Activated T-cell treated with anti-CD3 and anti-CD28 coated beads, Interleukin-2, amount 50 U/mL, for 24 hours (primary cell): ENCODE measurements around the gene RALBP1.

Source experiments
- DNase-seq: peaks from one replicate; pipeline ENCODE4 v3.0.0-alpha.2; 2020
- H3K27ac Mint-ChIP-seq: 2 replicates; pipeline ENCODE4 v1.8.0; 2020; ENCODE audit warnings: mild to moderate bottlenecking, mixed read lengths
- H3K27me3 Mint-ChIP-seq: 2 replicates; pipeline ENCODE4 v1.8.0; 2020; ENCODE audit warnings: mixed read lengths
- H3K36me3 Mint-ChIP-seq: 2 replicates; pipeline ENCODE4 v1.8.0; 2020; ENCODE audit warnings: low read depth, mixed read lengths
- H3K4me1 Mint-ChIP-seq: 2 replicates; pipeline ENCODE4 v1.8.0; 2020; ENCODE audit warnings: low read depth, mixed read lengths
- H3K4me3 Mint-ChIP-seq: 2 replicates; pipeline ENCODE4 v1.8.0; 2020; ENCODE audit warnings: mild to moderate bottlenecking, moderate library complexity, mixed read lengths
- H3K9me3 Mint-ChIP-seq: 2 replicates; pipeline ENCODE4 v1.8.0; 2020; ENCODE audit warnings: mixed read lengths

The RALBP1 gene

DNA sequence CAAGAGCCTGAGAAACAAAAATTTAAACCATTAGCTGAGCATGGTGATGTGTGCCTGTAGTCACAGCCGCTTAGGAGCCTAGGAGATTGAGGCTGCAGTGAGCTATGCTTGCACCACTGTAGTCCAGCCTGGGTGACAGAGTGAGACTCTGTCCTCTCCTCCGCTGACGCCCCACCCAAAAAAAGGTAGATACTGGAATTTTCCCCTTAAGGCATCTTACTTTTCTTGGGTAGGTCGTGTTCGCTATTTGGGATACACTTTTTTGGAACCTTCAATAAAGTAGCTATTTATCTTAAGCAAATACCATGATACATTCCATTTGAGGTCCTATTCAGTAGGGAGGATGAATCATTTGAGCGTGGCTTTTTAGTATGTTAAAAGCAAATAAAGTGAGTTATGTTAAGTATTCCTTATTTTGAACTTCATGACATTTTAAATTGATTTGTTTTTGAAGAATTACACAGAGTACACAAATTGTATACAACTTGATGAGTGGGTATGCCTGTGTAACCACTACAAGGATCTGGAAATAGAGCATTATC lies 38.7 kb downstream of the RALBP1 start:
- H3K27ac Mint-ChIP-seq = no peak overlapping the region
- H3K9me3 Mint-ChIP-seq = no peaks in the 10 kb centered on the region
- H3K4me3 Mint-ChIP-seq = no peak overlapping the region
- H3K4me1 Mint-ChIP-seq = peaks cover 9% of the 10 kb centered on the region
- no peak for DNase-seq
- H3K36me3 Mint-ChIP-seq = peaks cover 41% of the 10 kb centered on the region
- no peaks in the 10 kb centered on the region for H3K27me3 Mint-ChIP-seq

GRCh38 chr18:9516437-9517064 lies 41.2 kb downstream of the RALBP1 start:
- no peaks in the 10 kb centered on the region for H3K9me3 Mint-ChIP-seq
- H3K4me3 Mint-ChIP-seq = no peak overlapping the region
- no peak for DNase-seq
- peaks cover 8% of the 10 kb centered on the region for H3K4me1 Mint-ChIP-seq
- peaks cover 48% of the 10 kb centered on the region for H3K36me3 Mint-ChIP-seq
- no peaks in the 10 kb centered on the region for H3K27me3 Mint-ChIP-seq
- no peak overlapping the region for H3K27ac Mint-ChIP-seq

DNA sequence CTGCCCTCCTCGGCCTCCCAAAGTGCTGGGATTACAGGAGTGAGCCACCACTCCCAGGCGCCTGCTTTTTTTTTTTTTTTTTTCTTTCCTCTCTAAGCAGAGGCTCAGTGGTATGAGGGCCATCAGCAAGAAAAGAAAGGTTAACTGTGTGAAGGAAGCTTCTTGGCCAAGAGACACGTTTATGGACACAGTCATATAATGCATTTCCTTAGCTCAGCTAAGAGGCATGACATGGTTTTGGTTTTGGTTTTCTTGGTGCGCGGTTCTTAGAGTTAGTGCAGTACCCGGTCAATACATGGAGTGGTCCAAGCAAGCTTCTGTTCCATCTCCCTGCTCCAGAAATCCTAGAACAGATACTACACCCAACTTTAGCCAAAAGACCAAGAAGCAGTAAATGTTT lies 42.6 kb downstream of the RALBP1 start:
- DNase-seq = no peak
- Mint-ChIP-seq H3K4me3 (no peak overlapping the region), H3K36me3 (peaks cover 56% of the 10 kb centered on the region), H3K27ac (no peak overlapping the region), H3K4me1 (peaks cover 8% of the 10 kb centered on the region), H3K27me3 (no peaks in the 10 kb centered on the region), H3K9me3 (no peaks in the 10 kb centered on the region)

DNA sequence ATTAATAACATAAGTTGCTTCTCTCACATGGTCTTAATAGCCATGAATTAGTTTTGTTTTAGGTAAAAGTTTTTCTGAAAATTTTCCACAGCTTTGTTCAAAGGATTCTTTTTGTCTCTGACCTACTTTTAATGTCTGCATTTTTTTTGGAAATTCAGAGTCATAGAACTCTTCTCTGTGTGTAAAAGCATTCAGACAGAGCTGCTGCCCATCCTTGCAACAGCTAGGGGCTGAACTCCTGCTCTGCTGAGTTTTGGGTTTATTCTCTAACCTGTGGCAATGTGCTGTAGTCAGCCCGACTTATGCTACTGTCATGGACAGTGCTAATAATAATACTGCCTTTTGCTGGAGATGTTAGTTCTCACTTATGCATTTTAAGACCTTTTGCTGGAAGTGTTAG lies 44.1 kb downstream of the RALBP1 start:
- Mint-ChIP-seq H3K27me3 (no peaks in the 10 kb centered on the region), H3K4me1 (peaks cover 8% of the 10 kb centered on the region), H3K4me3 (no peak overlapping the region), H3K27ac (no peak overlapping the region), H3K9me3 (no peaks in the 10 kb centered on the region), H3K36me3 (peaks cover 56% of the 10 kb centered on the region)
- DNase-seq = no peak

- H3K4me3 Mint-ChIP-seq = no peak overlapping the region
- no peaks in the 10 kb centered on the region for H3K27me3 Mint-ChIP-seq
- H3K36me3 Mint-ChIP-seq = peaks cover 63% of the 10 kb centered on the region
- no peak for DNase-seq
- no peaks in the 10 kb centered on the region for H3K9me3 Mint-ChIP-seq
- peaks cover 5% of the 10 kb centered on the region for H3K4me1 Mint-ChIP-seq
- no peak overlapping the region for H3K27ac Mint-ChIP-seq
Observed at GRCh38 chr18:9520666-9521065, 45.4 kb downstream of the RALBP1 start.

GRCh38 chr18:9521770-9522169 lies 46.5 kb downstream of the RALBP1 start:
- Mint-ChIP-seq H3K36me3 (peaks cover 66% of the 10 kb centered on the region), H3K4me3 (no peak overlapping the region), H3K27me3 (no peaks in the 10 kb centered on the region), H3K9me3 (no peaks in the 10 kb centered on the region), H3K27ac (no peak overlapping the region), H3K4me1 (peaks cover 3% of the 10 kb centered on the region)
- no peak for DNase-seq

DNA sequence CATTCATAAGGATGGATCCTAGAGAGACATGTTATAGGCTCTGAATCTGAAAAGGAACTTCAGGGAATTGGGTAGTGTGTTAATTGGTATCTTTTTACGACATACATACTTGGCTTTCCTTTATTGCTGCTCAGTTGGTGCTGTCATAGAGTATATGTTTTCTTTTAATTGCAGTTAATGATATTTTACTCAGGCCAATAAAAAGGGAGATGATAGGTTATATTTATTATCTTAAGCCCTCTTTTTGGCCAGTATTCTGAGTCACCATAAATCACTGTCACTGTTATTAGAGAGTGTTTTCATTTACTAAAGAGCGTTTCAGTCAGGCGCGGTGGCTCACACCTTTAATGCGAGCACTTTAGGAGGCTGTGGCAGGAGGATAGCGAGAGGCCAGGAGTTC lies 47.6 kb downstream of the RALBP1 start:
- Mint-ChIP-seq H3K27me3 (no peaks in the 10 kb centered on the region), H3K36me3 (peaks cover 68% of the 10 kb centered on the region), H3K9me3 (no peaks in the 10 kb centered on the region), H3K27ac (no peak overlapping the region), H3K4me3 (no peak overlapping the region), H3K4me1 (peaks cover 3% of the 10 kb centered on the region)
- DNase-seq = no peak

- Mint-ChIP-seq H3K9me3 (no peaks in the 10 kb centered on the region), H3K4me1 (peaks cover 3% of the 10 kb centered on the region), H3K4me3 (no peak overlapping the region), H3K27ac (peak overlapping the region; percentile 12), H3K27me3 (no peaks in the 10 kb centered on the region), H3K36me3 (peaks cover 86% of the 10 kb centered on the region)
- no peak for DNase-seq
Observed at GRCh38 chr18:9526458-9526857, 51.1 kb downstream of the RALBP1 start.

DNA sequence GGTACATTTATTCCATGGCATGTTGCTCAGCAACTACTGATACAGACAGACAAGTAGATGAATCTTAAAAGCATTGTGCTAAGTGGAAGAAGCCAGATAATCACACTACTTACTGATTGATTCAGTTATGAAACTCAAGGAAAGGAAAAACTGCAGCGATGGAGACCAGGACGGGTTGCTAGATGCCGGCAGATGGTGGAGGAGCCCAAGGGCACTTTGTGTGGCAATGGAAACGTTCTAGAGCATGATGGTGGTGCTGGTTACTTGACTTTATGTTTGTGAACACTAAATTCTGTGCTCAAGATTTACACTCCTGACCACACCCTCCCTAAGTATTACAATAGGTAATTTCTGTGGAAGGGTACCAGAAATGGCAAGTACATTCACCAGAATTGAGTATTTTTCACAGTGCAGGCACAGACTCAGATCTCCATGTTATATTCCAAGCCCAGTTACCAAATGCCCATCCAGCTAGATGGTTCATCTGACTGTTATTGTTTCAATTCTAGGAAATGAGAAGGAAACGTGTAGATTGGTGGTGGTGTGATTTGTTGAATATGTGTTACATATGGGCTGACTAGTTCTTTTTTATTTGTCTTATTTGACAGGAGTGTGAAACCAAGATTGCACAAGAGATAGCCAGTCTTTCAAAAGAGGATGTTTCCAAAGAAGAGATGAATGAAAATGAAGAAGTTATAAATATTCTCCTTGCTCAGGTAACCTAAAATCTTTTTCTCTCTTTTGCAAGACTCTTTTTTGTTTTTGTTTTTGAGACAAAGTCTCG lies 55.1 kb downstream of the RALBP1 start:
- peaks cover 3% of the 10 kb centered on the region for H3K4me1 Mint-ChIP-seq
- H3K9me3 Mint-ChIP-seq = no peaks in the 10 kb centered on the region
- peaks cover 89% of the 10 kb centered on the region for H3K36me3 Mint-ChIP-seq
- H3K4me3 Mint-ChIP-seq = no peak overlapping the region
- DNase-seq = no peak
- no peak overlapping the region for H3K27ac Mint-ChIP-seq
- H3K27me3 Mint-ChIP-seq = no peaks in the 10 kb centered on the region

DNA sequence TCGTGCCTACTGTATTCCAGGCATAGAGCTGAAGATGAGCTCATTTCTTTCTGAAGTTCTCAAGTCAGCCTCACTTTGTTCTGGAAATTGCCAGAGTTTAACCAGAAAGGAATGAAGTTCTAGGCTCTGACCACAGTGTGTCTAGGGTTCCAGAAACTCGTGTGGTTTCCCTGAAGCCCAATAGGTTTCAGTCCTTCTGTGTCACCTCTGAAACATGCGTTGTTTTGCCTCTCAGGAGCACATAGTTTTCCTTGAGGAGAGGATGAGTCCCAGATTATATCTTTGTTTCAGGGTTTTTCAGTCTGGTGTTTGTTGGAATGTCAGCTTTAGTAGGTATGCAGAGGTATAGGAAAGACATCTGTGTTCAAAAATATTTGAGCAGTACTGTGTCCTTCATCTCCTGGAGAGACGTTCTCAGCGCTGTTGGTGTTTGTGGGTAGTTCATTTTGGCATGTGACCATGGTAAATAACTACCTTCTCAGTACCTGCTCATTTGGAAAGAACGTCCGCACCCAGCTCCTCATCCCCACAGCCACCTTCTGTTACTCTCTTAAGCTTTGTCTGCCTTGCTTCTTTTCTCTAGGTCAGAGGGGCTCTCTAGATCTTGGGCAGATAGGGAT lies 56.6 kb downstream of the RALBP1 start:
- Mint-ChIP-seq H3K36me3 (peaks cover 92% of the 10 kb centered on the region), H3K4me3 (no peak overlapping the region), H3K9me3 (no peaks in the 10 kb centered on the region), H3K4me1 (peaks cover 3% of the 10 kb centered on the region), H3K27me3 (no peaks in the 10 kb centered on the region), H3K27ac (peak overlapping the region; percentile 2)
- DNase-seq = no peak

- Mint-ChIP-seq H3K9me3 (no peaks in the 10 kb centered on the region), H3K27ac (no peak overlapping the region), H3K4me1 (peaks cover 3% of the 10 kb centered on the region), H3K4me3 (no peak overlapping the region), H3K36me3 (peaks cover 87% of the 10 kb centered on the region), H3K27me3 (no peaks in the 10 kb centered on the region)
- no peak for DNase-seq
Observed at GRCh38 chr18:9534844-9535243, 59.5 kb downstream of the RALBP1 start.

DNA sequence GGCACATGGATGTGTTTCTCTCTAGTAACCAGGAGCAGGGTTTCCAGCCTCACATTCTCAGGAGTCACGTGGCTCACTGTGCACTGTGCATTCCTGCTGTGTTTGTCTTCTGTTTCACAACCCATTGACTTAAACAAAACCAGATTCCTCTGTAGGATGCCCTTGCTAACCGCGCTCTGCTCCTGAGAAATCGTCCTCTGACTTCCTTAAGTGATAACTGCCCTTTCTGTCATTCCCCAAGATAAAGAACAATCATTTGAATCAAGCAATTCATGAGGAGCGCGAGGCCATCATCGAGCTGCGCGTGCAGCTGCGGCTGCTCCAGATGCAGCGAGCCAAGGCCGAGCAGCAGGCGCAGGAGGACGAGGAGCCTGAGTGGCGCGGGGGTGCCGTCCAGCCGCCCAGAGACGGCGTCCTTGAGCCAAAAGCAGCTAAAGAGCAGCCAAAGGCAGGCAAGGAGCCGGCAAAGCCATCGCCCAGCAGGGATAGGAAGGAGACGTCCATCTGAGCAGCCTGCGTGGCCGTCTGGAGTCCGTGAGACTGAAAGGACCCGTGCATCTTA lies 60.2 kb downstream of the RALBP1 start:
- no peaks in the 10 kb centered on the region for H3K27me3 Mint-ChIP-seq
- peaks cover 2% of the 10 kb centered on the region for H3K4me1 Mint-ChIP-seq
- no peak overlapping the region for H3K27ac Mint-ChIP-seq
- peaks cover 83% of the 10 kb centered on the region for H3K36me3 Mint-ChIP-seq
- no peaks in the 10 kb centered on the region for H3K9me3 Mint-ChIP-seq
- no peak overlapping the region for H3K4me3 Mint-ChIP-seq
- no peak for DNase-seq

- H3K9me3 Mint-ChIP-seq = no peaks in the 10 kb centered on the region
- no peak overlapping the region for H3K27ac Mint-ChIP-seq
- H3K27me3 Mint-ChIP-seq = no peaks in the 10 kb centered on the region
- H3K36me3 Mint-ChIP-seq = peaks cover 72% of the 10 kb centered on the region
- no peaks in the 10 kb centered on the region for H3K4me1 Mint-ChIP-seq
- H3K4me3 Mint-ChIP-seq = no peak overlapping the region
- DNase-seq = no peak
Observed at GRCh38 chr18:9536354-9537152, 61.2 kb downstream of the RALBP1 start.

DNA sequence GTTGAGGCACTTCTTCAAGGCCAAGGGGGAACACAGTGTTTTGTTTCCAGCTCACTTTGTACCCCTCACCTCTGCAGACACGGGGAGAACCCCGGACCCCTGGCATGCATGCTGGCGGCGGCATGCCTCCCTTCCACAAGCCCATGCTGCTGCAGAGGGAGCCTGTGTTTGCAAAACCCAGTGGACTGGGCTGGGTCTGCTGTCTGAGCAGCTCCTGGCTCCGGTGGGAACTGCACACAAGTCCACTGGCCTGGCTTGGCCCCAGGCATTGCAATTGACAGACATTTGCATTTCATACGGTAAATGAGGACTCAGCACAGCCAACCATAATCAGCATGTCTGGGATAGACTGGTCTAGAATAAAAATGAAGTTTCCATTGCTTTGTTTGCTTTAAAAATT lies 62.4 kb downstream of the RALBP1 start:
- no peaks in the 10 kb centered on the region for H3K4me1 Mint-ChIP-seq
- H3K36me3 Mint-ChIP-seq = peaks cover 63% of the 10 kb centered on the region
- no peak for DNase-seq
- H3K4me3 Mint-ChIP-seq = no peak overlapping the region
- no peaks in the 10 kb centered on the region for H3K27me3 Mint-ChIP-seq
- H3K27ac Mint-ChIP-seq = no peak overlapping the region
- H3K9me3 Mint-ChIP-seq = no peaks in the 10 kb centered on the region
